ENCODE data around the gene MYH9.
A peak's percentile ranks its signal among the peaks of the same experiment; 100 is the strongest.

MYH9 gene

DNA sequence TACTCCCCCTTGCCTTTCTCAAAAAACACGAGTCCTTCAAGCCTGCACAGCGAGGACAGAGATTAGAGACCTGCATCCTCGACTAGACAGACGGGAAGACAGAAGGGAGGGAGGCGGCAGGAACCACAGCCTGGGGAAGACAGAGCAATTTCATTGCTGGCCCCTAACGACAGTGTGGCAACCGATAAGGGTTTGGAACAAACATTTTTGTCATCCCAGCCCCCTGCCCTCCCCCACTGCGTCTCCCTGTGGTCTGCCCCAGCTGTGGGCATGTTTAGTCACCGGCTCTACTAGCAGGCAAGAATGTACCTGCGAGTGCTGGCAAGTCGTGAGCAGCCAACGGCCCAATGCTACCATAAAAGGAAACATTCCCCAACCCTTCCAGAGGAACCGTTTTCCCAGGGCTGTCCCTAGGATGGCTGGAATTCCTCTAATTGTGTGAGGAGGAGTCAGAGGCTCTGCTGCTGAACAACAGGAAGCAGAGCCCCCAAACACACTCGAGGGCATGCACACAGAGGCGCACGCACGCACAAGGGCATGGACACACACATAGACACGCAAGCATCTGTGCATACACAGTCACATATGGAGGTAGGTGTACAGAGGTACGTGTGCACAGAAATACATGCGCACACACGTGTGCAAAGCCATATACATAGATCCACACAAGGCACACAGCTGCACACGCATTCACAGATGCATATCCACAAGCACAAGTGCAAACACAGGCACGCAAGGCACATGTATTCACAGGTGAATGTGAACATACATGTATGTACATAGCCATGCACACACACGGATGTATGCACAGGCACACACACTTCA is 58.3 kb downstream of the MYH9 start:
- peak; percentile 88 for DNase-seq

DNA sequence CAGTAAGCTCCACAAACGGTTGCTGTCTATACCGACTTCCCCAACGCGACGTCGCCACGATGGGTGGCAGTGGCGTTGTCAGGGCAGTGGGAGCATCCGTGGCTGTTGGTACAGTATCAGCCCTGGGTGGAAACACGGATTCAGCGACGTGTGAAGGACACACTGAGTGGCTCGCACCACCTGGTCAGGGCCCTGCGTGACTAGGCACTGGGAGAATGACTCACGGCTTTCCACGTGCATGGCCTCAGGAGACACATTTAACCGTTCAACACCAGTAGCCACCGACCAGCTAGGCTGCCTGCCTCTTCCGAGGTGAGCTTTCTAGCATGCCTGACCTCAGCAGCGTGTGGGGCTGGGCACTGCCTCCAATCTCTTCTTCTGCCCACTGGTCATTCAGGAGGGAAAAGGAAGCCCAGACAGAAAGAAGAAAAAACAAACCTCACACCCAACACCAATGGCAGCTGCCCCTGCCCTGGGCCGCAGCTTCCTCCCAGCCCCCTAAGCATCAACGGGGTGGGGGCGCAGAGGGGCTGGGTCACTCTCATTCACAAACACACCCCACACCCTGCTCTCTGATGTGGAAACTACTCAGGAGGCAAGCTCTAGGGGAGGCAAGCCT is 59.0 kb downstream of the MYH9 start:
- DNase-seq, result peak; percentile 64

DNA sequence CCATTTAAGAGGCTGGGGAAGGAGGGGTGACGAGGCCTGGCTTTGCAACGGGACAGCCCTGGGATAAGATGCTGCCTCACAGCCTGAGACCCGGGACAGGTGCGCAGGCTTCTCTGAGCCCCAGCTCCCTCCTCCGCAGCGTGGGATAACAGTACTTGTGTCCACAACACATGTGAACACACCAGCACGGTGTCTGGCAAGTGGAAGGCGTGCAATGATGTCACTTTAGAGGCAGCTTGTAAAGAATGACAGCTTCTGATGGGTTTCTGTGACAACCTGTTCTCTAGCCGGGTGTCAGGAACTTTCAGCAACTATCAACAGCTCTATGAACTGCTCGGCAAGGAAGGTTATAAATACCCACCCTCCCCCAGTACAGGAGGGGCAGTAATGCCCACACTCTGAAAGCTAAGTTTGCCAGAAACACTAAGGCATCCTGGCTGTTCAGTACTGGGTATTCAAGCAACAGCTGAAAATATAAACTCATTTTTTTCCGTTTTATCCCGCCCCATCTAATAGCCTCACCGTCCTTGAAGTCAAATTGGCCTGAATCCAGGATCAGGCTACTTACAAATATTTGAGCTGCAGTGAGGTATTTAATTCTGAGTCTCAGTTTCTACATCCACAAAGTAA is 59.7 kb downstream of the MYH9 start:
- no peak for DNase-seq

DNA sequence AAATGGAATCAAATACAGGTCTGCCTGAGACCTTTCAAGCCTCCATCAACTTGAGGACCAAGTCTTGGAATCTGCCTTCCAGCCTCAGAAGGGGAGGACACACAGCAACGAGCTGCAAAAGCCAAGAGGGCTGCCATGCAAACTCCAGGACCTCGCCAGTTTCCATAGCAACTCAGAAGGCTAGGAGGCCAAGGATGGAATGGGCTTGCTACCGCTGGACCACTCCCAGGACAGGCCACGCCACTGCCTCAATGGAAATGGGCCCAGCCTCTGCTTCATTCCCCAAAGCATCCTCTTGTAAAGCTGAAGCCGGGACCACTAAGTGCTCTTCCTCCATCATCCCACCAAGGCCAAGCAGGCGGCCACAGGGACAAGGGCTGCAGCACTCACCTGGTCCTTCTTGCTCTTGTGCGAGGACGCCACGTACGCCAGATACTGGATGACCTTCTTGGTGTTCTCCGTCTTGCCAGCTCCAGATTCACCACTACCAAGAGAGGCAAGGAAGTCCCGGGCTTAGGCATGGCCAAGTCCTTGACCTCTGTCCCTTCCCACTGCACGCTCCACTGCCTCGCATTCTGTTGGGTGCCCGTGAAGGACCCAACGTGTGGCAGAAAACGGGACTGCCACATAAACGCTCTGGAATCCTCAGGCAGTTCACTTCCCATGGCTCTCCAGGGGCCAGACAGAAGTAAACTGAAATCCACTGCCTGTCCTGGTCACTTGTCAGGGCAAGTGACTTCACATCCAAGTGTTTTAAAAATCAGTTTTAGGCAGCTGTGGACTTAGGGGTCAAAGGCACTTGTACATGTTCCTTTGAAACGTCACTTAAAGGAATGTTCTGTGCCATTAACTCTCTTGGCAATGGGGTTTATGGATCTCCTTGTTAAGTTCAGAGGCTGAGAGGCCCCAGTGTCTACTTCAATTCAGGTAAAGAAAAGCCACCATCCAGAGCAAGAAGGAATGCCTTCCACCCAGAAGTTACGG is 61.3 kb downstream of the MYH9 start:
- DNase-seq, result no peak

DNA sequence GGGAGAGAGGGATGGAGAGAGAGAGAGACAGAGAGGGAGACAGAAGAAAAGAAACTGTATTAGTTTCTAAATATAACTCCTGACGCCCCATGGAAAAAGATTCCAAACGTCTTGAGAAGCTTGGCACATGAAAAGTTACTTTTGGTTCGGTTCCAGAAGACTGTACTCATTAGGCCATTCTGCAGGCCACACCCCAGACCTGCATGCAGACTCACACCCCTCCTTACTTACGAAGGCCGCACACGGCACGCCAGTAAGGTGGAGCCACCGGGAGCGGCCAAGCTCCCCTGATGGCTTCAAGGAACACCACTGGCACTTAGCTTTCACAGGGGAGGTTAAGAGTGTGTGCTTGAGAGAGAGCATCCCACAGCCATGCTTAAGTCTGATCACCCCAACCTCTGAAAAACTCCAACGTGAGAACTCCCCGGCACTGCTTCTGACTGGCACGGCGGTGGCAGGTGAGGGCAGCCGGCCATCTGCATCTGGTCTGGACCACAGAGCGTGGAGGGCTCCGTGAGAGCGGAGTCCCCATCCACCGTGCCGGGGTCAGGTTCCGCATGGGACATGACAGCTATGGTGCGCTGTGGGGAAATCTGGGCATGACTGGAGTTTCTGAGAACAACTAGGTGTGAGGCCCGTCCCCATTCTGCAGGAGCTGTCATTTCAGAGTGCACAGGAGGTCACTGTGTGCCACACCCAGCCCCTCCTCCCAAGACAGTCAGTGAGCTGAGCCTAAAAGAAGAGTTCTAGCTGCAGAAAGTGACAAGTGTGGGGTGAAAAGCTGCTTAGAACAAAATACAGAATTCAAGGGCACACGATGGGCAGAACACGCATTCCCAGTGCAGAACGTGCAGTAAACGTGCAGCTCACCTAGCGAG is 62.4 kb downstream of the MYH9 start:
- no peak for DNase-seq

DNA sequence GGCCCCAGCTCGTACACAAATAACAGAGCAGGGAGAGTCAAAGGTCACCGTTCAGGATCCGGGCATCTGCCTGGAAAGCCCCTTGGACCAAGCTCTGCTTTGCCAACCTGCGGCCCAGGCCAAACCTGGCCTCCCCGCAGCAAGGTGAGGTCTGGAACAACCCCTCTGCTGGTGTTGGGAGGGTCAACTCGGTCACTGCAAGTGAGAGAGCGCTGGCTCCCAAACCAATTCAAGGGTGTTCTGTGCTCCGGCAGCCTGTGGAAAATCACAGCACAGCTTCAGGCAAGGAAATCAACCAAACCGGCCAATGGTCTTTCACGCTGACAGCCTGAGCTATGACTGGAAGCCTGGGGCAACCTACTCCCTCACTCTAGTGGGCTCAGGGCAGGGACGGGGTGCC is 63.4 kb downstream of the MYH9 start:
- no peak for DNase-seq

DNA sequence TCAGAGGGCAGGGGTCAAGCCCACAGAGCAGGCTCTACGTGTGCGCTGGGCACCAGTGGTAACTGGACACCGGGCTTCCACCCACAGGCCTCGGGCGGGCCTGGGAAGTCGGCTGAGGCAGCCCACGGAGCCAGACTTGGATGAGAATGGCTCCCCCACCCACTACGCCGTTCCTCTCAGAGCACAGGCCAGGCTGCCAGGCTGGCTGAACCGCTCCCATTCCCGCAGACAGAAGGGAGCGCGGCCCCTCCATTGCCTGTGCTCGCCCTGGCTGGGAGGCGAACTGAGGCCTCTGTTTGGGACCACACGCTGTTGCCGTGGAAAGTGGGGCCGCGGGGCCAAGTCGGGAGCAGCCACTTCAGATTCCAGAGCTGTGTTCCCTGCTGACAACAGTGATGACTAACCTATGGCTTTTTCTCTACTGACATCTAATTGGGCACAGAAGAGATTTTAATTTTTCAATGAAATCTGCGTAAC is 63.9 kb downstream of the MYH9 start:
- DNase-seq, result no peak

DNA sequence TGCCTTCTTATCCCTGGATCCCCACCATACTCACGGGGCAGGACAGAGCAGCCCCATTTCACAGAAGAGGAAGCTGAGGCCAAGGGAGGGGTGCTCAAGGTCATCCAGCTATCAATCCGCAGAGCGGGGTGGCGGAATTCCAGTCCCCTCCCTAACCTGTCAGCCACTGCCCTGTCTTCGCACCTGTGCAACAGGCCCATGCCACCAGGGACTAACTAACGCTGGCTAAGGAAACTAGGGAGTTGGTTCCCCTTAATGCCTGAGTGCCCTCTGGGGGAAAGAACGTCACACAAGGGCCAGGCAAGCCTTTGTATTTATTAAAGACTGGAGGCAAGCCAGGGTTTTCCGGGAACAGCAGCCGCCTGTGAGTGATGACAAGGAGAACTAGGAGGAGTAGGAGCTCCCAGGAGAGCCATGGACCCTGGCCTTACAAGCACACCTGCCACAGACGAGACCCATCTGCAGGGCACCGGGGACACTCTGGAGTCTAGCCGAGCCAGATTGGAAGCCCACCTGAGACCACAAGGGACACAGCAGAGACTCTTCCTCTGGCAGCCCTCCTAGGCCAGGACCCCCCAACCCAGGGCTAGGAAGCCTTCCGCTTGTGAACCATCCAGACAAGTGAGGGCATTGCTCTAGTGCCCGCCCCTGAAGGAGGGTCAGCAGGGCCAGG is 64.4 kb downstream of the MYH9 start:
- no peak for DNase-seq

DNA sequence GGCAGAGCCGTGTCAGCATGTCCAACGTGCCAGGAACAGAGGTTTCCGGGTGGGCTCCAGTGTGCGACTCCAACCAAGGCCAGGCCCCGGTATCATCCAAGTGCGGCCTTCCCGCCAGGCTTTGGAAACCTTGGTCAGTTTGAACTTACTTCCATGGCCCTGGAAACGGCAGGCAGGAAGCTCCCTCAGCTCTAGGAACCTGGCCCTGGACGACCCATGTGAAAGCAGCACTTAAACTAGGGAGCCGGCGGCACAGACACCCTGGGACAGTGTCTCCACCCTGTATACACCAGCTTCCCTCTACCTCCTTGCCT is 65.2 kb downstream of the MYH9 start:
- DNase-seq, result no peak

DNA sequence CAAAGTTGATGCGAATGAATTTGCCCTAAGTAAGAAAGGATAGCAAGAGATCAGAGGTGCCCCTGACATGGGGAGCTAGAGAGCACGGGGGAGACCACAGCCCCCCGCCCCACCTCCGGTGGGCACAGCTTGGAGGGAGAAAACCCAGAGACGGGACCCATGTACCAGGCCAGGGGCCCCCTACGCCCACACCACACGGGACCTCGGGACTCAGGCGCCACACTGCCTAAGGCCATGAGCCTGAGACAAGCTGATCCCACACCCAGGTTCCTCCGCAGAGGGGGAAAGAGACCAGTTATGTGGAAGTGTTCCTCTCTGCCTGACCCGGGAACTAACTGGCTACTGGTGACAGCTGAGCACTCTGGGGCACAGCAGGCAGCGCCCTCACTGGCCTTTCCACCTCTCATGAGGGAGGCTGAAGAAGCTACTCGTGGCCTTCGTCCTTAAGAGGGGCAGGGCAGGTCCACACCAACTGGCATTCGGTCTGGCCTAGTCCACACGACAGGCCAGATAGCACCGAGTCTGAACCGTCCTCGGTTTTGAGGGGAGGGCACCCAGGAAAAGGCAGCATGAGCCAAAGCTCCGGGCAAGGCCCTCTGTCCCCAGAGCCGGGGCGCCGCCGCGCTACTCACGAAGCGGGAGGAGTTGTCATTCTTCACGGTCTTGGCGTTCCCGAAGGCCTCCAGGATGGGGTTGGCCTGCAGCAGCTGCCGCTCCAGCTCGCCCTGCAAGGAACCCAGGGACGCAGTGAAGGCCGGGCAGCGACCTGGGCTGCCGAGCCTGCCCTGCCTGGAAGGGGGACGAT is 65.8 kb downstream of the MYH9 start:
- DNase-seq, result no peak

DNA sequence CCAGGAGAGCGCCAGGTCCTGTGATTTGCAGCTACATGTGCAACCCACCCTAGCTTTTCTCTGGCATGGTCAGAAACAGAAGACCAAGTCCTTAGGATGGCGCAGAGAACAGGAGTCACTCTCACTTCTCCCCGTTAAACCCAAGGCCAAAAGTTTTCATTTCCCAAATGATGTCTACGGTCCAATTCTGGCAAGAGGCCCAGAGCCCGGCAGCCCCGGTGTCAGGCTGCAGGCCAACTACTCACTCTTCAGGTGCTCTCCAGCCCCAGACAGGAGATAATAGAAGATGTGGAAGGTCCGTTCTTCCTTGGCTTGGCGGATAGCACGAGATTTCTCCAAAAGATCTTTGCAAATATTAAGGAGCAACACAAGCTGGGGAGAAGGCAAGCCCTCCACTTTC is 67.2 kb downstream of the MYH9 start:
- no peak for DNase-seq

DNA sequence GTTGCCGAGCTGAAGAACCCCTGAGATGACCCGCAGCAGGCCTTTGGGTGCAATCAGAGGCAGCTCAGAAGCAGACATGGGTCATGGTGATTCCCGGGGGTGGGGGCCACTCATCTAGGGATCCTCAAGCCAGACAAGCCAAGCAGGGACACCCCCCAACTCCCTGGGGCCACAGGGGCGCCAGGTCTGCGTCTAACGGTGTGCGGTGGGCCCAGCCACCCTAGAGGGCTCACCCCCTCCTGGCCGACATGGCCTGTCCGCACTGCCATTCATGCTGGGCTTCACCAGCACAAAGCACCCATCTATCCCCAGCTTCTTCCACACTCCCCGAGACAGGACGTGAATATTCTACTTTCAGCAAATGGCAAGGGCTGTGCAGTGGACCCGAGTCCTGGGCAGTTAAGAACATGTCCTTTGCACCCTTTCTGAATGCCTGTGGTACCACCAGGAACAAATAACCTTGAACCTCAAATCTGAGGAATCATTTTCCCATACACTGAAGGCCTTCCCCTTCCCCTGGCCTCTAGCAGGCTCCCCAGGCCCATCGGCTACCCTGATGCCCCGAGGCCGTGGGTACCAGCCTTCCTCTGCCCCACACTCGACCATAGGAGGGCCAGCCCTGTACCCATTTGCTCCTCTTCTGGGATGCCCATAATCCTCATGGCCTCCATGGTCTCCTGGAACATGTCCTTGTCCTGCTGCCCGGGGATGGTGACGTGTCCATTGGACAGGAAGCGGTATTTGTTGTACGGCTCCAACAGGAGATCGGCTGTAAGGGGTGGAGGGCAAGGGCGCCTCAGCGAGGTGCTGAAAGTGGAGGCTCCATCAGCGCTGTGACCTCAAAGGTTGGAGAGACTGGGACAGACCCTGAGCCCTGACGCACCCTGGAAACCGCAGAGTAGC is 67.9 kb downstream of the MYH9 start:
- no peak for DNase-seq

DNA sequence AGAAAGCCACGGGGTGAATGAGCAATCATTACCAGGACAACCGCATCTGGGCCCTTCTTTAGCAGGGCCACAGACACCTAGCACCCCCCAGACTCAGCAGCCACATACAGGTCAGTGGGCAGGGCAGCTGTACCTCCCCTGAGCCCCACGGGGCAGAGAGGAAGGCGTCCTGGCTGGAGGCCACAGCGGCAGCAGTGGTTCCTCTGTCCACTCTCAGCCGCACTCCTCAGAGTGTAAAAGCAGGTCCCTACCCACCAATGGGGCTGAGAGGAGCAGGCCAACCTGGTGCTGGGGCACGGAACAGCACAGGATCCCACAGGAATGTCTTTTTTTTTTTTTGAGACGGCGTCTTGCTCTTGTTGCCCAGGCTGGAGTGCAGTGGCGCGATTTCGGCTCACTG is 69.3 kb downstream of the MYH9 start:
- no peak for DNase-seq

DNA sequence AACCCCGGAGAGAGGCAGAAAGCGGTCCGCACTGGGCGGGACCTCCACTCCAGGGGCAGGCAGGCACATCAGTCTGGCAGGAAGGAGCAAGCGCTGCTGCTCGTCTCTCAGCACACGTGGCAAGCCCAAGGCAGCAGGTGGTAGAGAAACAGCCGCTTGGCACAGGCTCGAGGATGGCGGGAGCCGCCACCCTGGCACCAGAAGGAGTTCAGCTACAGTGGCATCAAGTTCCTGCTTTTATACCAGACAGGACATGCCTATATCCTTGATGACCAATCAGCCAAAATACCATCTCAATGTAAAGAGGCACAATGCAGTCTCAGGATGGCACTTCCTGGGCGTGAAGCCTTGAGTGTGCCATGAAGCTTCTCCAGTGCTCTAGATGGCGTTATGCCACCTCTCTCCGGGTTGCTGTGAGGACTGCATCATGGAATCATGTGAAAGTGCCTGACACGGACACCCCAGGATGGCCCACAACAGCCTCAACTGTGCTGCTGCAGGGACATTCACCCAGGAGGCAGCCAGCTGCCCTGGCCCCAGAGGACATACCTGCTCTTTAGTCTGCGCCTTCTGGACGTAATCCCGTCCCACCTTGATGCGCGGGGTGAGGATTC is 70.0 kb downstream of the MYH9 start:
- DNase-seq, result no peak

DNA sequence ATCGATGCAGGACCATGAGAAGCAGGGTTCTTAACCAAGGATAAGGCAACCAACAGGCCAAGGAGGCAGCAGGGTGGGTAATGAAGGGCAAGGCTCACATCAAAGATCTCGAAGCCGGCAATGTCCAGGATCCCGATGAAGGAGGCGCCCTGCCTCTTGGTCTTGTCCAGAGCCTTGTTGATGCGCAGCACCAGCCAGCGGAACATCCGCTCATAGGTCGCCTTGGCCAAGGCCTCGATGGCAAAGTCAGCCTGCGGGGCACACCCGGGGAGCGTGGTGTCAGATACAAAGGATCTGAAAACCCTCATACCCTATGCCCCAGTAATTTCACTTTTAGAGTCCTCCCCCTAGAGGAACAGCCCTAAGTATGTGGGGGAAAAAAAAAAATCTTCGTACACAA is 71.3 kb downstream of the MYH9 start:
- no peak for DNase-seq

DNA sequence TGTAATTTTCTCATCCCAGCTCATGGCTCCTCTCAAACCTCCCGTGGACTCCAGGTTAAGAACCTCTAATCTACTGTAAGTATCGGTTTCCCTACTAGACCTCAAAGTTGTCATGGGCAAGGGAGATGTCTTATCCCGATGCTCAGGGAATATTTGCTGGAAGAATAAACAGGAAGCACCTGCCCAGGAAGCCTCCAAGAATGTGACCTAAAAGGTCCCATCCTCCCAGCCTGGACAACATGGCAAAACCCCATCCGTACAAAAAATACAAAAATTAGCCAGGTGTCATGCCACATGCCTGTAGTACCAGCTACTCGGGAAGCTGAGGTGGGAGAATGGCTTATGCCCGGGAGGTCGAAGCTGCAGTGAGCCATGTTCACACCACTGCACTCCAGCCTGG is 72.4 kb downstream of the MYH9 start:
- no peak for DNase-seq

DNA sequence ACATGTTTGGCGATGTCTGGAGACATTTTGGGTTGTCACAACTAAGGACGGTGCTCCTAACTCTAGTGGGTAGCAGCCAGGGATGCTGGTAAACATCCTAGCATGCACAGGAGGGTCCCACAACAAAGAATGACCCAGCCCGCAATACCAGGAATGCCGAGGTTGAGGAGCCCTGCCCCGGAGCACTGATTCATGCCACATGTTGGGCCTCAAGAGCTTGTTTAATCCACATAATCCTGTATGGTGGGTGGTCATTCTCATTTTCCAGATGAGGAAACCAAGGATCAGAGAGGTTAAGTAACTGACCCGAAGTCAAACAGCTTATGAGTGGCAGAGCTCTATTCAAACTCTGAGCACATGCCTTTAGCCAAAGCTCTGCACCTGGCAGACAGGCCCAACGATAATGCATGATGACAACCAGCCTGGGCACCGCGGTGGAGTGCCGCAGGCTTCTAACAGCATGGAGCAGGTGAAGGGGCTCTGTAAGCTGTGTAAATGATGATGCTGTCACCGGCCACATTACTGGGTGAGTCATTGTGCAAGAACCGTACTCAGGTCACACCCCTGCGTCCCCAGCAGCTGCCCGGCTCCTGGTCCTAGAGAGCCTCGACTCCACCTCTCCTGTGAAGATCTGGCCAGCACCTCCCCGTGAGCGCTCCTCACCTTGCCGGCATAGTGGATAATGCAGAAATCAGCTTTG is 76.2 kb downstream of the MYH9 start:
- DNase-seq, result no peak

DNA sequence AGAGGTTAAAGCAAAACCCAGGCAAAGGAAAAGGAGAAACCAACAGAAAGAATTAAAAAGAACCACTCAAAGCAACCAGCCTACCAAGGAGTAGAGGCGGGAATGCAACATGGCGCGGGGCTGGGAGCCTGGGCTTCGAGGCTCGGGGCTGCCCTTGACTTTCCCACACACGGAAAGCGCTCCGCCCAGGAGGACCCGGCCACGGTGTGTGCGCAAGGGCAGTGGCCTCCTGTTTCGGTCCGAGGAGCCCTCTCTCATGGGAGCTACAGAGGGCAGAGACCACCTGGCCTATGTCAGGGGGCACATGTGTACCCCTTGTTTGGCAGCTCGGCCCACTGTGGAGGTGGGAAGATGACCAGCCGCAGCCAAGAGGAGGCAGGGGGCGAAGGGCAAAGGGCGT is 78.9 kb downstream of the MYH9 start:
- no peak for DNase-seq

All from activated CD8-positive, alpha-beta memory T cell treated with anti-CD3 and anti-CD28 coated beads, Interleukin-2, amount 50 U/mL, for 4 hours (primary cell).